Ramos (cell line): ENCODE results near the gene PSENEN.

Experiments
- in situ Hi-C: fragments of 300-500 bp; cut with MboI; formaldehyde crosslinking; loops from one replicate; pipeline ENCODE4 v1.14.3; 2022; ENCODE audit warnings: low sequenced_read_pairs; ENCODE audit not compliant: unreplicated experiment

PSENEN gene

GRCh38 chr19:35745328-35746086 is at the start of gene PSENEN, which contains the start of gene U2AF1L4:
Gene PSENEN, plus strand, starts transcription at chr19:35745651. Its CDS starts 280 bp downstream, at chr19:35745931.
Gene U2AF1L4, minus strand, starts transcription at chr19:35745418. Its CDS starts 27 bp downstream, at chr19:35745391.
- in situ Hi-C loops, result no loop called here

GRCh38 chr19:35695895-35696422 is 49.5 kb upstream of the PSENEN start:
- in situ Hi-C loops, result loop anchor here (10.0 kb wide), 1 partner anchor 239 kb away; the partner anchor contains the start of gene LRFN3

GRCh38 chr19:35696835-35697234 is 48.6 kb upstream of the PSENEN start:
- in situ Hi-C loops, result loop anchor here (10.0 kb wide), 1 partner anchor 238 kb away; the partner anchor contains the start of gene LRFN3

GRCh38 chr19:35702223-35703012 is 43.0 kb upstream of the PSENEN start:
- in situ Hi-C loops, result no loop called here

GRCh38 chr19:35703343-35703742 is 42.1 kb upstream of the PSENEN start:
- in situ Hi-C loops, result no loop called here

GRCh38 chr19:35704218-35704617 is 41.2 kb upstream of the PSENEN start, which contains the start of gene ZBTB32:
Gene ZBTB32, plus strand, starts transcription at chr19:35704558. Its CDS starts 10,069 bp downstream, at chr19:35714627.
- in situ Hi-C loops, result no loop called here

GRCh38 chr19:35708391-35708790 is 37.1 kb upstream of the PSENEN start:
- in situ Hi-C loops, result no loop called here

GRCh38 chr19:35710784-35711723 is 34.4 kb upstream of the PSENEN start:
- in situ Hi-C loops, result no loop called here

- in situ Hi-C loops, result no loop called here
Observed at GRCh38 chr19:35712567-35713505, 32.6 kb upstream of the PSENEN start.

- in situ Hi-C loops, result no loop called here
Observed at GRCh38 chr19:35713506-35713850, 32.0 kb upstream of the PSENEN start.

GRCh38 chr19:35713904-35714495 is 31.5 kb upstream of the PSENEN start:
- in situ Hi-C loops, result no loop called here

GRCh38 chr19:35714601-35715354 is 30.7 kb upstream of the PSENEN start:
- in situ Hi-C loops, result no loop called here

GRCh38 chr19:35715355-35715809 is 30.1 kb upstream of the PSENEN start:
- in situ Hi-C loops, result no loop called here

- in situ Hi-C loops, result no loop called here
Observed at GRCh38 chr19:35715981-35716800, 29.3 kb upstream of the PSENEN start.

GRCh38 chr19:35716801-35717664 is 28.4 kb upstream of the PSENEN start:
- in situ Hi-C loops, result no loop called here
